Keratinocyte (primary cell): Measurements from ENCODE around the gene SEMA3C.

ENCODE experiments used
- EZH2 ChIP-seq: IDR thresholded peaks from one replicate; pipeline ENCODE4 v1.6.1; 2012; ENCODE audit warnings: inconsistent platforms, mild to moderate bottlenecking, low read length, moderate library complexity
- TF ChIP-seq, protein P1 (sequence below), 3 experiments: IDR thresholded peaks in 1 of 3; conservative IDR thresholded peaks in 1 of 3; optimal IDR thresholded peaks in 1 of 3; 2 replicates in 2 of 3; 3 replicates in 1 of 3; pipeline versions ENCODE3 to v1.5.1; 2011; ENCODE audit warnings: low read length in 3 of 3, mild to moderate bottlenecking in 3 of 3, moderate library complexity in 2 of 3, control low read depth in 1 of 3, inconsistent platforms in 1 of 3; ENCODE audit not compliant: insufficient read depth in 2 of 3; ENCODE audit errors: extremely low read depth in 1 of 3

DNA sequence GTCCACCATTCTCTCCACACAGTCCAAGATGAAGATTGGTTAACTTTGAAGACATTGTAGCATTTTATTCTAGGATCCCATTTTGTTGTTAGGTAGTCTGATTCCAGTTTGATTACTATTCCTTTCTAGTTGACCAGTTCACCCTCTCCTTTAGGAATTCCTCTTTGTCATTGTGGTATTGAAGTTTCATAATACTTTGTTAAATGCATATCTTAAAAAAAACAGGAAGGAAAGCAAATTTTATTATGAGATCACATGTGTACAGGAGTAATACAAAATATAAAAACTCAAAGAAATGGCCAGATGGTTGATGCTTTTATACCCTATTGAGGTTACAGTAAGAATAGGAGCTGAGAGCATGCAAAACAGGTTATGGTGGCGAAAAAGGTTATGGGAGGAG, 15.5 kb upstream of the SEMA3C start:
- TF ChIP-seq, protein P1, sequence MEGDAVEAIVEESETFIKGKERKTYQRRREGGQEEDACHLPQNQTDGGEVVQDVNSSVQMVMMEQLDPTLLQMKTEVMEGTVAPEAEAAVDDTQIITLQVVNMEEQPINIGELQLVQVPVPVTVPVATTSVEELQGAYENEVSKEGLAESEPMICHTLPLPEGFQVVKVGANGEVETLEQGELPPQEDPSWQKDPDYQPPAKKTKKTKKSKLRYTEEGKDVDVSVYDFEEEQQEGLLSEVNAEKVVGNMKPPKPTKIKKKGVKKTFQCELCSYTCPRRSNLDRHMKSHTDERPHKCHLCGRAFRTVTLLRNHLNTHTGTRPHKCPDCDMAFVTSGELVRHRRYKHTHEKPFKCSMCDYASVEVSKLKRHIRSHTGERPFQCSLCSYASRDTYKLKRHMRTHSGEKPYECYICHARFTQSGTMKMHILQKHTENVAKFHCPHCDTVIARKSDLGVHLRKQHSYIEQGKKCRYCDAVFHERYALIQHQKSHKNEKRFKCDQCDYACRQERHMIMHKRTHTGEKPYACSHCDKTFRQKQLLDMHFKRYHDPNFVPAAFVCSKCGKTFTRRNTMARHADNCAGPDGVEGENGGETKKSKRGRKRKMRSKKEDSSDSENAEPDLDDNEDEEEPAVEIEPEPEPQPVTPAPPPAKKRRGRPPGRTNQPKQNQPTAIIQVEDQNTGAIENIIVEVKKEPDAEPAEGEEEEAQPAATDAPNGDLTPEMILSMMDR (optimal IDR thresholded peaks at IDR 0.05 in 1 of 3, IDR thresholded peaks at IDR 0.05 in 1 of 3, conservative IDR thresholded peaks at IDR 0.05 in 1 of 3; ENCODE audit: extremely low read depth in 1 of 3, insufficient read depth in 2 of 3, low read length in 3 of 3): no peak
- TF ChIP-seq EZH2: no peak
